RWPE2 (cell line): ENCODE data around the gene KCNJ14.

Experiments
- ATAC-seq: fragments of 200-7000 bp; cut with Tn5 transposase; 3 replicates; pipeline ENCODE4 v1.9.1; 2021; ENCODE audit warnings: low read depth
- DNase-seq: peaks from one replicate; pipeline ENCODE4 v3.0.0-alpha.2; 2020; ENCODE audit warnings: low spot score
- H3K27ac ChIP-seq: fragments of 450-650 bp; 2 replicates; pipeline ENCODE4 v1.5.1; 2017; ENCODE audit warnings: mild to moderate bottlenecking; ENCODE audit not compliant: poor library complexity, severe bottlenecking
- H3K27me3 ChIP-seq: fragments of 250-450 bp; sonication (Bioruptor Pico); 2 replicates; pipeline ENCODE4 v1.5.1; 2021; ENCODE audit warnings: mild to moderate bottlenecking, moderate library complexity; ENCODE audit not compliant: insufficient read depth, poor library complexity, severe bottlenecking
- H3K36me3 ChIP-seq: fragments of 250-450 bp; sonication (Bioruptor Pico); 2 replicates; pipeline ENCODE4 v1.5.1; 2020; ENCODE audit warnings: low read depth, mild to moderate bottlenecking, moderate library complexity
- H3K4me1 ChIP-seq: fragments of 250-450 bp; sonication (Bioruptor Pico); 2 replicates; pipeline ENCODE4 v1.5.1; 2021; ENCODE audit warnings: mild to moderate bottlenecking, moderate library complexity; ENCODE audit not compliant: insufficient read depth, poor library complexity, severe bottlenecking
- H3K4me3 ChIP-seq: fragments of 250-450 bp; sonication (Bioruptor Pico); 2 replicates; pipeline ENCODE4 v1.5.1; 2021; ENCODE audit warnings: mild to moderate bottlenecking, moderate library complexity; ENCODE audit not compliant: severe bottlenecking
- H3K9me3 ChIP-seq: fragments of 250-450 bp; sonication (Bioruptor Pico); 2 replicates; pipeline ENCODE4 v1.5.1; 2021; ENCODE audit warnings: mild to moderate bottlenecking, moderate library complexity; ENCODE audit not compliant: severe bottlenecking
- TF ChIP-seq, protein P1 (sequence below): fragments of 450-650 bp; IDR thresholded peaks from one replicate; pipeline ENCODE4 v1.5.1; 2017; ENCODE audit warnings: mild to moderate bottlenecking, moderate library complexity; ENCODE audit not compliant: poor library complexity, severe bottlenecking

The KCNJ14 gene

DNA sequence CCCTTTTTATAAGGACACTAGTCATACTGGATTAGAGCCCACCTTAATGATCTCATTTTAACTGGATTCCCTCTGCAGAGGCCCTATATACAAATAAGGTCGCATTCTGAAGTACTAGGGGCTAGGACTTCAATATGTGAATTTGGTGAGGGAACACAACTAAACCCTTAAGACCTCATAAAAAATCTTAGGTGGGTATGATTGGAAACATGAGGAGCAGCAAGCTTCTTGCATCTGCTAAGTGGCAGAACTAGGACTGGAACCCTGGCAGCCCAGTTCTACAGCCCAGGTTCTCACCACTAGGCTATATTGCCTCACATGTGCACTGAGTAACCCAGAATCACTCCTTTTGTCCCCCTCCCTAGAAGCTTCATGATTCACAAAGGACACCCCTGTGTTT, 26.7 kb upstream of the KCNJ14 start:
- Histone ChIP-seq H3K9me3 (no peaks in the 10 kb centered on the region), H3K4me1 (peaks cover 6% of the 10 kb centered on the region), H3K27ac (no peak overlapping the region), H3K4me3 (no peak overlapping the region), H3K36me3 (no peaks in the 10 kb centered on the region), H3K27me3 (no peaks in the 10 kb centered on the region)
- TF ChIP-seq, protein P1, sequence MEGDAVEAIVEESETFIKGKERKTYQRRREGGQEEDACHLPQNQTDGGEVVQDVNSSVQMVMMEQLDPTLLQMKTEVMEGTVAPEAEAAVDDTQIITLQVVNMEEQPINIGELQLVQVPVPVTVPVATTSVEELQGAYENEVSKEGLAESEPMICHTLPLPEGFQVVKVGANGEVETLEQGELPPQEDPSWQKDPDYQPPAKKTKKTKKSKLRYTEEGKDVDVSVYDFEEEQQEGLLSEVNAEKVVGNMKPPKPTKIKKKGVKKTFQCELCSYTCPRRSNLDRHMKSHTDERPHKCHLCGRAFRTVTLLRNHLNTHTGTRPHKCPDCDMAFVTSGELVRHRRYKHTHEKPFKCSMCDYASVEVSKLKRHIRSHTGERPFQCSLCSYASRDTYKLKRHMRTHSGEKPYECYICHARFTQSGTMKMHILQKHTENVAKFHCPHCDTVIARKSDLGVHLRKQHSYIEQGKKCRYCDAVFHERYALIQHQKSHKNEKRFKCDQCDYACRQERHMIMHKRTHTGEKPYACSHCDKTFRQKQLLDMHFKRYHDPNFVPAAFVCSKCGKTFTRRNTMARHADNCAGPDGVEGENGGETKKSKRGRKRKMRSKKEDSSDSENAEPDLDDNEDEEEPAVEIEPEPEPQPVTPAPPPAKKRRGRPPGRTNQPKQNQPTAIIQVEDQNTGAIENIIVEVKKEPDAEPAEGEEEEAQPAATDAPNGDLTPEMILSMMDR: no peak
- no peak for DNase-seq
- no peak for ATAC-seq

GRCh38 chr19:48433337-48433736, 22.0 kb upstream of the KCNJ14 start:
- Histone ChIP-seq H3K4me1 (no peaks in the 10 kb centered on the region), H3K27ac (no peak overlapping the region), H3K36me3 (no peaks in the 10 kb centered on the region), H3K27me3 (no peaks in the 10 kb centered on the region), H3K9me3 (no peaks in the 10 kb centered on the region), H3K4me3 (no peak overlapping the region)
- no peak for DNase-seq
- TF ChIP-seq, protein P1: no peak
- no peak for ATAC-seq

GRCh38 chr19:48436586-48436985, 18.8 kb upstream of the KCNJ14 start:
- no peaks in the 10 kb centered on the region for H3K27me3 ChIP-seq
- no peaks in the 10 kb centered on the region for H3K36me3 ChIP-seq
- TF ChIP-seq, protein P1: no peak
- no peak overlapping the region for H3K27ac ChIP-seq
- no peak for DNase-seq
- H3K9me3 ChIP-seq: no peaks in the 10 kb centered on the region
- ATAC-seq: no peak
- H3K4me1 ChIP-seq: no peaks in the 10 kb centered on the region
- no peak overlapping the region for H3K4me3 ChIP-seq

DNA sequence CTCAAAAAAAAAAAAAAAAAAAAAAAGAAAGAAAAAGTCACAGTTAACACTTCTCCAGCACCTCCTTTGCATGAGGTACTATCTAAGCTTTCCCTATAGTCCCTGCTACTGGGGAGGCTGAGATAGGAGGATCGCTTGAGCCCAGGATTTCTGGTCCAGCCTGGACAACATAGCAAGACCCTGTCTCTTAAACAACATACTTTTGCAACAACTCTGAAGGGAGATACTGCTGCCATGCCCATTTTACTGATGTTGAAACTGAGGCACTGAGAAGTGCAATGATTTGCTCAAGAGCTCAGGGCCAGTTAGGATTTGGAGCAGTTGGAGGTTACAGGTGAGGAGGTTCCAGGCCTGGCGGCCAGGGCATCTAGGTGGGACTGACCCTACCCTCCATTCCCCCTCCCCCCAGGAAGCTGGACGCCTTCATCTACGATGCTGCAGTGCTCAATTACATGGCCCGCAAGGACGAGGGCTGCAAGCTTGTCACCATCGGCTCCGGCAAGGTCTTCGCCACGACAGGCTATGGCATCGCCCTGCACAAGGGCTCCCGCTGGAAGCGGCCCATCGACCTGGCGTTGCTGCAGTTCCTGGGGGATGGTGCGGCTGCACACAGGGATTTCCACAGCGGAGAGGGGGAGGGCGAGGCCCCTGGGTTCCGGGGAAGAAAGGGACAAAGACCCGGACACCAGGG, 13.9 kb upstream of the KCNJ14 start:
- Histone ChIP-seq H3K27ac (no peak overlapping the region), H3K9me3 (no peaks in the 10 kb centered on the region), H3K27me3 (peaks cover 12% of the 10 kb centered on the region), H3K36me3 (no peaks in the 10 kb centered on the region), H3K4me1 (peaks cover 6% of the 10 kb centered on the region), H3K4me3 (no peak overlapping the region)
- TF ChIP-seq, protein P1: no peak
- DNase-seq: no peak
- no peak for ATAC-seq
